NT2/D1 (cell line): ENCODE results near the gene SERPINB12.

Source experiments
- YY1 ChIP-seq: IDR thresholded peaks from 2 replicates; pipeline ENCODE4 v1.6.1; 2011; ENCODE audit not compliant: insufficient read length, insufficient read depth
- ZNF274 ChIP-seq: IDR thresholded peaks from 2 replicates; pipeline ENCODE4 v1.6.1; 2011; ENCODE audit warnings: mild to moderate bottlenecking, low read depth, low read length

DNA sequence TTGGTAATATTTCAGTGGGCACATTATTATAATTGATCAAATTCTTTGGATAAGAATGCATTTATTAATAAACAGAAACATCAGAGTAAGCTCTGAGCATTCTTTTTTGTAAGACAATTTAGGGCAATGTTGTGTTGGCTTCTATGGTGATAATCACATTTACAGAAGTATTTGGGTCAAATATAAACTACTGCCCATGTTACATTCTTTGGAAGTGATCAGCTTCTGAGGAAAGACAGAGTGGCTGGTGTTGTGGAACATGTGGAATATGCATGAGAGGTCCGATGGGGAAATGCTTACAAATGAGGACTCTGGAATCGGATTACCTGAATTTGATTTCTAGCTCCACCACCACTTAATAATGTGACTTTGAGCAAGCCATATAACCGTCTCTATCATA is 64.4 kb downstream of the SERPINB12 start:
- TF ChIP-seq YY1 = no peak
- TF ChIP-seq ZNF274 = no peak
